GM18502 (cell line): ENCODE measurements around the gene TFR2.
"Not testable (repeated sequence)": the region's sequence is repeated elsewhere in the genome, so short reads cannot be mapped to it uniquely, and the experiment has no call there.

Source experiments
- ATAC-seq: cut with Tn5 transposase; IDR thresholded peaks from one replicate; pipeline ENCODE4 v1.9.1; 2021; ENCODE audit warnings: mild to moderate bottlenecking; ENCODE audit not compliant: unreplicated experiment, poor library complexity

TFR2 gene

DNA sequence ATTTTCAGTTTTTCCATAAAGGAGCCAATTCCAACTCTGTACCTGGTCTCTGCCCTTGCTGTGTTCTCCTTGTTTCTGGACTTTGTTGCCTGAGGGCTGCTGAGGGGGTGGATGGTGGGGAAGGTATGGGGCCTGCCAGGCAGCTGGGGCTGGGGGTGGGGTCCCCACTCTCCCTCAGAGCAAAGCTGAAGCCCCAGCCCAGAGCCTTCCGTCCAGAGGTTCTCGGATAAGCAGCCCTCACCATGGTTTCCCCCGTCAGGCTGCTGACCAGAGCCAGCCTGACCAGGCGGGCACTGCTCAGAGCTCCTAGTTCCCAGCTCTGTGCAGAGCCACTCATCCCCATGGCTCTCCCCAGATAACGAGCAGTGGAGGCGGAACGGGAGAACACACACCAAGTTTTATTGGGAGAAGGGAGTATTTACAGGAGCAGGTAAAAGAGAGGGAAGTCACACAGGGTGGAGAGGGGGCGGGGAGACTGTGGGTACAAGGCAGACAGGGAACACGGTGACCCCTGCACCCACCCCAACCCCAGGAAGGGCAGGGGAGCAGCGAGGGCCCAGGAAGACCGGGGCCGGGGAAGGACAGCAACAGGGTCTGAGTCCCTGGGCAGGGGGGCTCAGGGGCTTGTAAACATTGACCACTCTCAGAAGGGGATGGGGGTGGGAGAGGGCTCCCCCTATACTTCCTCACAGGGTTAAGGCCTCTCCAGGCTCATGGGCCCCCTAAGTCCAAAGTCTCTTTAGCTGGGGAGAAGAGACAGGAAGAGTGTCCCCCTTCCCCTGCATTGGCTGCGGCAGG is 38.0 kb upstream of the TFR2 start:
- ATAC-seq = no peak

DNA sequence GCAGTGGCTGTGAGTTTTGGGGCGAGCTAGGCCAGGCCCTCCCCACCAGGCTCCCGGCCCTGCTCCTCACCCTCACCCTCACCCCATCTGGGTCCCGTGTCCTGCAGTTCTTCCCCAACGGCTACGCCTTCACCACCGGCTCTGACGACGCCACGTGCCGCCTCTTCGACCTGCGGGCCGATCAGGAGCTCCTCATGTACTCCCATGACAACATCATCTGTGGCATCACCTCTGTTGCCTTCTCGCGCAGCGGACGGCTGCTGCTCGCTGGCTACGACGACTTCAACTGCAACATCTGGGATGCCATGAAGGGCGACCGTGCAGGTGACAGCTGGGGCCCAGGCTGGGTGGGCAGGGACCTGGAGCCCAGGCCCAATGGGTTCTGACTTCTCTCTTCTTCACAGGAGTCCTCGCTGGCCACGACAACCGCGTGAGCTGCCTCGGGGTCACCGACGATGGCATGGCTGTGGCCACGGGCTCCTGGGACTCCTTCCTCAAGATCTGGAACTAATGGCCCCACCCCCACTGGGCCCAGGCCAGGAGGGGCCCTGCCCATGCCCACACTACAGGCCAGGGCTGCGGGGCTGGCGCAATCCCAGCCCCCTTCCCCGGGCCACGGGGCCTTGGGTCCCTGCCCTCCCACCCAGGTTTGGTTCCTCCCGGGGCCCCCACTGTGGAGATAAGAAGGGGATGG is 37.1 kb upstream of the TFR2 start:
- no peak for ATAC-seq

DNA sequence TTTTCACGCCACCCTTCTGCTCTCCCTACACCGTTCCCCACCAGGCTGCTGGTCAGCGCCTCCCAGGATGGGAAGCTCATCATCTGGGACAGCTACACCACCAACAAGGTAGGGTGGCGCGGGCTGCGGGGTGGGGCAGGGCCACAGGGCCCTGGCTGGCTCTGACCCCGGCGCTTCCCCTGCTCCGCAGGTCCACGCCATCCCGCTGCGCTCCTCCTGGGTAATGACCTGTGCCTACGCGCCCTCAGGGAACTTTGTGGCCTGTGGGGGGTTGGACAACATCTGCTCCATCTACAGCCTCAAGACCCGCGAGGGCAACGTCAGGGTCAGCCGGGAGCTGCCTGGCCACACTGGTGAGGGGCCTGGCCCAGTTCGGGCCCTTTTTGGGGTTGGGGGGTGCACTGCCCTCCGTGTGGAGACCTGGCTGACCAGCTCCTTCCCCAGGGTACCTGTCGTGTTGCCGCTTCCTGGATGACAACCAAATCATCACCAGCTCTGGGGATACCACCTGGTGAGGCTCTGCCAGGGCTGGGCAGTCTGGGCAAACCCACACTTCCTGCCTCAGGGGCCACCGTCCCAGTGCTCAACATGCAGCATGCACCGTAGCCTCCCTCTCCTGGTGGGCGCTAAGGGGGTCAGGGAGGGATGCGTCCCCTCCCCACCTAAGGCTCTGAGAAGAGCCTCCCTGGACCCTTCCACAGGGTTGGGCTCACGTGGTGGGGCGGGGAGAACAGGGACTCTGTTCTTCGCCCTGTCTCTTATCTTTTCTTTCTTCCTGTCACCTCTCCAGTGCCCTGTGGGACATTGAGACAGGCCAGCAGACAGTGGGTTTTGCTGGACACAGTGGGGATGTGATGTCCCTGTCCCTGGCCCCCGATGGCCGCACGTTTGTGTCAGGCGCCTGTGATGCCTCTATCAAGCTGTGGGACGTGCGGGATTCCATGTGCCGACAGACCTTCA is 36.2 kb upstream of the TFR2 start:
- no peak for ATAC-seq

DNA sequence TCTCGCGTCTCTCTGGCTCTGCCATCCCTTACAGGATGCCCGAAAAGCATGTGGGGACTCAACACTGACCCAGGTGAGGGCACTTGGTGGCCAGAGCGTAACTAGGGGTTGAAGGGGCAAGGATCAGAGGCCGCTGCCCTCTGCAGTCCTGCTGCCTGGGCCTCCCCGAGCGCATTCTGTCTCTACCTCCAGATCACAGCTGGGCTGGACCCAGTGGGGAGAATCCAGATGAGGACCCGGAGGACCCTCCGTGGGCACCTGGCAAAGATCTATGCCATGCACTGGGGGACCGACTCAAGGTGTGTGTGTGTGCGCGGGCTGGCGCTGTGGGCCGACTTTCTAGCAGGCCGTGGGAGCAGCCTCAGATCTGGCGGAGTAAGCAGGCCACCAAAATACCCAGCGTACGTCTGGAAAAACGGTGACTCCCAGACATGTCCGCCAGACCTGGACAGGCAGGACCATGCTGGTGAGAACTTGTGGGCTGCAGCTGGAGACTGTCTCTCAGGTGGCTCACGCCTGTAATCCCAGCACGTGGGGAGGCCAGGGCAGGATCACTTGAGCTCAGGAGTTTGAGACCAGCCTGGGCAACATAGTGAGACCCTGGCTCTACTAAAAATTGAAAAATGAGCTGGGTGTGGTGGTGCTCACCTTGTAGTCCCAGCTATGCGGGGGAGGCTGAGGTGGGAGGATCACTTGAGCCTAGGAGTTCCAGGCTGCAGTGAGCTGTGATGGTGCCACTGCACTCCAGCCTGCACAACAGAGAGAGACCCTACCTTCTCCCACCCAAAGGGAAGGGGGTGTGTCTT is 35.4 kb upstream of the TFR2 start:
- no peak for ATAC-seq

DNA sequence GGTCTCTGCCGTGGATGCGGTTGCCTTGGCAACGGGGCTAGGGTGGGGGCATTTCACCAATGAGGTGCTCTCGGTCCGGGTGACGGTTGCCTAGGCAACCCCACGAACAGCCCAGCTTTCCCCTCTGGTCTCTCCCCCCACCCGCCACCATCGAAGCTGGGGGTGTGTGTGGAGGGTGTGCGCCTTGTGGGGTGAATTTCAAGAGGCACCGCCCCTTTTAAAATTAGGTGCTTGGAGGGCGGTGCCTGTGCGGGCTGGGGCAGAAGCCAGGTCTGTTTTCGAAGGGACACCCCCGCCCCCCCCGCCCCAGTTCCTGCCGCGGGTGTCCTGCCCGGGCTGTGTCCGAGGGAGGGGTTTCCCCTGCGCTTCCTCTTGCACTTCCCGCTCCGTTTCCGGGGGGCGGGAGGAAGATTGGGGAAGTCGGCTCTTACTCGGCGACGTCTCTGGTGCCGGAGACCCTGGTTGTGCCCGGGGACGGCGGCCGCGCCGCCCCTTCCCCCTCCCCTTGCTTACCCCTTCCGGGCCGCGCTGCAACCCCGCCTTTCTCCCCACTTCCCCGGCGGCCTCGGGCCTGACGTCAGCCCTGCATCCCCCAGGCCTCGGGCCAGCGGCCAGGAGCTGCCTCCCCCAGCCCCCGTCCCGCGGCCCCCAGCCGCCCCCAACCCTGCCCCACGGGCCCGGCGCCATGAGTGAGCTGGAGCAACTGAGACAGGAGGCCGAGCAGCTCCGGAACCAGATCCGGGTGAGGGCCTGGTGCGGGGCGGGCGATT is 34.4 kb upstream of the TFR2 start:
- peak; percentile 36 for ATAC-seq

DNA sequence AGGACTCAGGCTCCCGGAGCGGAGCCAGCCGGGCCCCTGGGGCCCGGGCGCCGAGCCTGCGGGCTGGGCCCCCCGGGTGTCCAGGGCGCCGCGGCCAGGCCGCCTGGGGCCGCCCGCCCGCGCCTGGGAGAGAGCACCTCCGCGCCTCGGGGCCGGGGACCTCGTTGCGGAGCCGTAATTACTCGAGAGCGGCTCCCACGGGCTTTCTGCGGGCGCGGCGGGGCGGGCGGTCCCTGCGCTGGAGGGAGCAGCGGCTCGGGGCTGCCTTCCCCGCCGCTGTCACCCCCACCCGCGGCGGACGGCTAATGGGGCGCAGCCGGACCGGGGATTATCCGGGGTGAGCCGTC is 33.7 kb upstream of the TFR2 start:
- ATAC-seq = no peak

DNA sequence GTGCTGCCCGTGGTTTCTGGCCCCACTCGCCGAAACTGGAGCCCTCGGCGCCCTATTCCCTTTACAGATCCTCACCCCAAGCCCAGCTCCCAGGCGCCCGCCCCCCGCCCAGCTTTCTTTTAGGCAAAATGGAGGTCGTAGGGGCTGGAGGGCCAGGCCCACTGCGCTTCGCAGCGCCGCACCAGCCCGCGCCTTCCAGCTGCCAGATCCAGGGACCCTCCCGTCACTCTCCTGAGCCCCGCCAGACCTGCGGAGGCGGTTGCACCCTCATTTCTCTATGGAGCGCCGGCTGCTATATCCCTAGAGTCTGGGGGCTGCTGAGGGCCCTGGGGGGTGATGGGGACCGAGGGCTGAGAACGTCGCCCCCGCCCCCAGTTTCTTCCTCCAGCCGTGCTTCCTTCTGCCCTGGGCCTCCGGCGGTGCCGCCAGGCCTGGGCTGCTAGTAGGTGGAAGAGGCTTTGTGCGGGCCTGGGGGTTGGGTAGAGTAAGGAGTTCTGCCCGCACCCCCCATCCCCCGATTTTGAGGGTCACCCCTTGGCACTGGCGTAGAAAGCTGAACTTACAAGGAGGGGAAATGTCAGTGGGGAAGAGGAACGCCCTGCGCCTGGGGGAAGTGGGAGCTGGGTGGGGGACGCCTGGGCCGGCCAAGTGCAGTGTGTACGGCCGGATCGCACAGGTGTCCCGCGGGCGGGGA is 33.2 kb upstream of the TFR2 start:
- no peak for ATAC-seq

DNA sequence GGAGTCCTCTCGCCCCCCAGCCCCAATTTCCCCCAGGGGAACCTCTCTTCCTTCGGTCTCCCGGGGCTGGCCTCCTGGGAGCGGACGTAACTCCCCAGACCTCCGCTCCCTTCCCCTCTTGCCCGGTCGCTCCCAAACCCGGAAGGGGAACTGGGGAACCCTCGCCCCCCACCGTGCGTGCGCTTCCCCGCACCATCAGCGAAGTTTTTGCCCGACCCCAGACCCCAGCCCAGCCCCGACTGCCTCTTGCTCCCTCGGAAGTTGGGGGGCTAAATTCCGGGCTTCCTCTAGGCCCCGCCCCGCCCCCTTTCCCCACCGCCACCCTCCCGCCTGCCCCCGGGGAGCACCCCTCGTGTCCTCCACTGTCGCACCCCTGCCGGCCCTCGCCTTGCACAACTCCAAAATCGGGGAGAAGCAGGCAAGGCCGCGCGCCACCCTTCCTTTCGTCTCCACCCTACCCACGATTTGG is 32.6 kb upstream of the TFR2 start:
- peak; percentile 2 for ATAC-seq

DNA sequence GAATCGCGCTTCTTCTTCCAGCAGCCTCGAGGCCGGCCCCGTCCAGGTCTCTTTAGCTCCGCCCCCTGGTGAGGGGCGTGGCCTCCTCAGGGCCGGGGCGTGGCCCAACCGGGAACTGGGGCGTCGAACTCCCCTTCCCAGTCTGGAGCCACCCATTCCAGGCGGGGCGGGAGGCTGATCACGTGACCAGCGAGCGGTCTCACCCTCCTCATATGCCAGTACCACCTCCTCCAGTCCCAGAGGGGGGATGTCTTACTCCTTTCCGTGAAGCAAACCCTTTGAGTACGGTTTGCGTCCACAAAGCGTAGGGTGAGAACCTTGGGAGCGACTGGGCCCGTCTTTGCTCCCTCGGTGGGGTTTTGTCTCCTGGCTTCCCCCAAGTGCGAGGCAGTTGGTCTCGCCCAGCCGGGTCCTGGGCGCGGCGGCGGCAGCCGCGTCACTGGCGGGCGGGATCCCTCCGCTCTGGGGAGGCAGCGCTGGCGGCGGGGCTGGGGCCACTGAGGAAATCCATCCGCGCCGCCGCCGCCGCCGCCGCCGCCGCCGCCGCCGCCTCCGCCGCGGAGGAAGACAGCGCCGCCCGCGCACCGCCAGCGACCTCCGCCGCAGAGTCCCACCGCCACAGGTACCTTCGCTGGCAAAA is 32.1 kb upstream of the TFR2 start, which contains the start of gene GNB2:
Gene GNB2 (plus strand): TSS at position 439 of the 640 bp plus-strand sequence. CDS start 2,526 bp downstream, outside the sequence.
- ATAC-seq = peak; percentile 66

DNA sequence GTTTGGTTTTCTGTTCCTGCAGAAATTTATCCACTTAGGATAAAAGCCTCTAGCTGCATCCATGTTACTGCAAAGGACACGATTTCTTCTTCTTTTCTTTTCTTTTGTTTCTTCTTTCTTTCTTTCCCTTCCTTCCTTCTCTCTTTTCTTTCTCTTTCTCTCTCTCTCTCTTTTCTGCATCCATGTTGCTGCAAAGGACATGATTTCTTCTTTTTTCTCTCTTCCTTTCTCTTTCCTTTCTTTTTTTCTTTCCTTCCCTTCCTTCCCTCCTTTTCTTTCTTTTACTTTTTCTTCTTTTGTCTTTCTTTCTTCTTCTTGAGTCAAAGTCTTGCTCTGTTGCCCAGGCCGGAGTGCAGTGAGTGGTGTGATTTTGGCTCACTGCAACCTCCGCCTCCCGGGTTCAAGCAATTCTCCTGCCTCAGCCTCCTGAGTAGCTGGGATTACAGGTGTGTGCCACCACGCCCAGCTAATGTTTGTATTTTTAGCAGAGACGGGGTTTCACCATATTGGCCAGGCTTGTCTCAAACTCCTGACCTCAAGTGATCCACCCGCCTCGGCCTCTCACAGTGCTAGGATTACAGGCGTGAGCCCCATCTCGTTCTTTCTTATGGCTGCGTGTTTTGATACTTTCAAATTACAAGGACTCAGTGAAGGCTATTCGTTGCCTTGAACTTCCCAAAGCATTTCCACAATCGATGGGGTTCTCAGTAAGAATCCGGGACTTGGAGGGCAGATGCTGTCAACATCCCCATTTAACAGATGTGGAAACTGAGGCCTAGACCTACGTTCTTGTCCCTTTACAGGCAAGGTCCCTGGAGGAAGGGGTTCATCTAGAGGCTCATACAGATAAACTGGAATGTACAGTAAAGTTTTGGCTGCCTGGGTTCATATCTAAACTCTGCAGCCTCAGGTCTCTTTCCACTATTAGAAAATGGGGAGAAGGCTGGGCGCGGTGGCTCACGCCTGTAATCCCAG is 30.3 kb upstream of the TFR2 start:
- ATAC-seq = no peak

DNA sequence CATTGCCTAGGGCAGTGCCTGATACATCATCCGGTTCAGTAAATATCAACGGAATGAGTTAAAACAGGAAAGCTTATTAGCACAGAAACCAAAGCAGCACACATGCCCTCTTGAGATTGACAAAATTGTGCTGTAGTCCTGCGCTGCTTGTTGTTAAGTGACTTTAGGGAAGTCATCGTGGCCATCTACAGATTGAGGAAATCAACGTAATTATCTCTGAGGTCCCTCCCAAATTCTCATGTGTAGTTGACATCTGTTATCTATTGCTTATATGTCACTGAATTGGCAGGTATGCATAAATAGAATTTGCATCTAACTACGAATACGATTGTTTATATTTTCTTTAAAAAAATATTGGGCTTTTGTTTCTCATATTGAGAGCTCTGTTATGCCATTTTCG is 28.7 kb upstream of the TFR2 start:
- ATAC-seq = no peak

DNA sequence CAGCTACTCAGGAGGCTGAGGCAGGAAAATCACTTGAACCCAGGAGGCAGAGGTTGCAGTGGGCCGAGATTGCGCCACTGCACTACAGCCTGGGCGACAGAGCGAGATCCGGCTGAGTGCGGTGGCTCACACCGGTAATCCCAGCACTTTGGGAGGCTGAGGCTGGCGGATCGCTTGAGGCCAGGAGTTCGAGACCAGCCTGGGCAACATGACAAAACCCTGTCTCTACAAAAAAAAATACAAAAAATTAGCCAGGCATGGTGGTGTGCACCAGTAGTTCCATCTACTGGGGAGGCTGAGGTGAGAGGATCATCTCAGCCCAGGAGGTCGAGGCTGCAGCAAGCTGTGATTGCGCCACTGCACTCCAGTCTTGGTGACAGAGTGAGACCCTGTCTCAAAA is 27.8 kb upstream of the TFR2 start:
- not testable (repeated sequence) for ATAC-seq

DNA sequence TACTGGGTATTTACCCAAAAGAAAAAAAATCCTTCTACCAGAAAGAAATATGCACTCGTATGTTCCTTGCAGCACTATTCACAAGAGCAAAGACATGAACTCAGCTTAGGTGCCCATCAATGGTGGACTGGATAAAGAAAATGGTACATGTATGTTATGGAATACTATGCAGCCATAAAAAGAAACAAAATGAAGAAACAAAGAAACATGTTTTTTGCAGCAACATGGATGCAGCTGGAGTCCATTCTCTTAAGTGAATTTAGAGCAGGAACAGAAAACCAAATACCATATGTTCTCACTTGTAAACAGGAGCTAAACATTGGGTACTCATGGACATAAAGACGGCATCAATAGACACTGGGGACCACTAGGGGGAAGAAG is 26.7 kb upstream of the TFR2 start:
- no peak for ATAC-seq

DNA sequence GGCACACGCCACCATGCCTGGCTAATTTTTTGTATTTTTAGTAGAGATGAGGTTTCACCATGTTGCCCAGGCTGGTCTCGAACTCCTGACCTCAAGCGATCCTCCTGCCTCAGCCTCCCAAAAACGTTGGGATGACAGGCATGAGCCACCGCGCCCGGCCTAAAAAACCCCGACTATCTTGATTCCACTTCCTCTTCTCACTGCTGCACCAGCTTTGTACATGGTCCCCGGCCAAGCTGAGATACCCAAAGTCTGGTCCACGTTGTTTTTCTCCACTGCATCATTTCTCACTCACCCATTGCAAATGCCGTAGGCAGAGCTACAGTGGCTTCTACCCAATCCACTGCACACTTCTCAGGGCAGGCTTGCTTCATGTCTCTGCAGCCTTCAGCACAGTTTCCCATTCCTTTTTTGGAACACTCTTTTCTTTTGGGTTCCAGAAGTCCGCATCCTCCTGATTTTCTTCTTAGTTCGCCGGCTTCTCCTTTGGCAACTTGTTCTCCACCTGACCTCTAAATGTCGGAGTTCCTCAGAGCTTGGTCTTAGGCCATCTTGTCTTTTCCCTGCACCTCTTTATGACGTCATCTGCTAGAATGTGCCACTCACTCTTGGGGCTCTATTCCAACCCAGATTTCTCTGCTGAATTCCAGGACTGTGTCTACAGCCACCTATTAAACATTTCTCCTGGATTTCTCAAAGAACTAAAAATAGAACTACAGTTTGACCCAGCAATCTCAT is 26.1 kb upstream of the TFR2 start:
- no peak for ATAC-seq

DNA sequence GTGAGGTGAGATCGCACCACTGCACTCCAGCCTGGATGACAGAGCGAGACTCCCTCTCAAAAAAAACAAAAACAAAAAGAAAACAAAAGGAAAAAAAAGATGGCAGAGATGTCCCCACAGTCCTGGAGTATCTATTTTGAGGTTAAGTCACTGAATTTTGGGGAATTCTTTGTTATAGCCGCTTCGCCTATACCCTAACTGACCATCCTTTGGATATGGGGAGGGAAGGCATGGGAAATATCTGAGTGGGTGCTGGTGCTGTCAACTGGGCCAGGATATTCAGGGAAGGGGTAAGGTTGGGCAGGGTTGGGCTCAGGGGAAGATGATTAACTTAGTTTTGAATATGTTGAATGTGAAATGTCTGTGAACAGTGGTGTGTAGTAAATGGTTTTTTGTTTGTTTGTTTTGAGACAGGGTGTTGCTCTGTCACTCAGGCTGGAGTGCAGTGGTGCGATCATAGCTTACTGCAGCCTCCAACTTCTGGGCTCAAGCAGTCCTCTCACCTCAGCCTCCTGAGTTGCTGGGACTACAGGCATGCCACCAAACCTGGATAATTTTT is 23.9 kb upstream of the TFR2 start:
- no peak for ATAC-seq

DNA sequence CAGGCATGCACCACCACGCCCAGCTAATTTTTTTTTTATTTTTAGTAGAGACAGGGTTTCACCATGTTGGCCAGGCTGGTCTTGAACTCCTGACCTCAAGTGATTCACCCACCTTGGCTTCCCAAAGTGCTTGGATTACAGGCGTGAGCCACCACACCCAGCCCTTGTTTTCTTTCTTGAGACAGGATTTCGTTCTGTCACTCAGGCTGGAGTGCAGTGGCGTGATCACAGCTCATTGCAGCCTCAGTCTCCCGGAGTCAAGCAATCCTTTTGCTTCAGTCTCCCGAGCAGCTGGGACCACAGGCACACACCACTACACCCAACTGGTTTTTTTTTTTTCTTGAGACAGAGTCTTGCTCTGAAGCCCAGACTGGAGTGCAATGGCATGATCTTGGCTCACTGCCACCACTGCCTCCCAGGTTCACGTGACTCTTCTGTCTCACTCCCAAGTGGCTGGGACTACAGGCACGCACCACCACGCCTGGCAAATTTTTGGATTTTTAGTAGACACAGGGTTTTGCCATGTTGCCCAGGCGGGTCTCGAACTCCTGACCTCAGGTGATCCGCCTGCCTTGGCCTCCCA is 20.9 kb upstream of the TFR2 start:
- not testable (repeated sequence) for ATAC-seq
